H1 (cell line): Measurements from ENCODE around the gene GALP. TPM values are rescaled to one million over a fixed set of nuclear protein-coding genes. Genes with fewer than 3 reads are reported as not detected.

Experiments
- CTCF ChIA-PET: fragments of 300-600 bp; sonication (Branson Sonifier 250); formaldehyde crosslinking; loops from one replicate; lab custom pipeline; 2021; ENCODE audit not compliant: partially characterized antibody; lab: Charles Lee
- POLR2A ChIA-PET: fragments of 300-600 bp; sonication (Branson Sonifier 250); formaldehyde crosslinking; loops from one replicate; lab custom pipeline; 2021; ENCODE audit warnings: inconsistent platforms; ENCODE audit not compliant: partially characterized antibody; lab: Charles Lee
- DNase-seq, 2 experiments: peaks; one replicate each; pipeline versions ENCODE4 v3.0.0 to v3.0.0-alpha.2; 2010 to 2022; ENCODE audit warnings: low spot score in 2 of 2, low read depth in 1 of 2, mixed read lengths in 1 of 2
- FAIRE-seq: peaks from 2 replicates; lab custom pipeline; 2011; peaks lifted over from hg19 to GRCh38; lab: Jason Lieb, UNC
- H2AFZ ChIP-seq: 2 replicates; pipeline ENCODE4 v1.8.1; 2012; ENCODE audit warnings: low read length, inconsistent platforms
- H2AK5ac ChIP-seq: 2 replicates; pipeline ENCODE4 v1.6.1; 2013; ENCODE audit warnings: low read depth, low read length
- H2BK120ac ChIP-seq: replicated peaks from 2 replicates; pipeline ENCODE3; 2013; ENCODE audit warnings: low read depth, low read length, inconsistent platforms
- H2BK12ac ChIP-seq: 2 replicates; pipeline ENCODE4 v1.6.1; 2013; ENCODE audit warnings: low read depth, low read length
- H2BK15ac ChIP-seq: 2 replicates; pipeline ENCODE4 v1.6.1; 2013; ENCODE audit warnings: low read length
- H2BK20ac ChIP-seq: 2 replicates; pipeline ENCODE4 v1.6.1; 2013; ENCODE audit warnings: low read length
- H2BK5ac ChIP-seq: 2 replicates; pipeline ENCODE4 v1.6.1; 2013; ENCODE audit warnings: low read depth, low read length
- H3K14ac ChIP-seq: 2 replicates; pipeline ENCODE4 v1.6.1; 2013; ENCODE audit warnings: inconsistent platforms; ENCODE audit not compliant: insufficient read length
- H3K18ac ChIP-seq: 2 replicates; pipeline ENCODE4 v1.6.1; 2013; ENCODE audit warnings: low read length; ENCODE audit errors: extremely low read depth
- H3K23ac ChIP-seq: 2 replicates; pipeline ENCODE4 v1.6.1; 2013; ENCODE audit warnings: inconsistent platforms; ENCODE audit not compliant: insufficient read length
- H3K23me2 ChIP-seq: 2 replicates; pipeline ENCODE4 v1.6.1; 2013; ENCODE audit warnings: low read depth, low read length
- H3K27ac ChIP-seq: 2 replicates; pipeline ENCODE4 v1.6.1; 2011; ENCODE audit warnings: low read depth, low read length, inconsistent platforms
- H3K27me3 ChIP-seq, 4 experiments: replicated peaks in 1 of 4; 1 replicate in 1 of 4; 2 replicates in 3 of 4; pipeline versions ENCODE4 v1.6.1 to v1.8.1; 2011 to 2013; ENCODE audit warnings: low read length in 3 of 4, mild to moderate bottlenecking in 3 of 4, inconsistent platforms in 2 of 4, mixed read lengths in 2 of 4, moderate library complexity in 1 of 4; ENCODE audit not compliant: control insufficient read depth in 3 of 4, insufficient read depth in 3 of 4; ENCODE audit errors: extremely low read depth in 1 of 4
- H3K36me3 ChIP-seq, 4 experiments: 2 replicates each; pipeline versions ENCODE4 v1.6.1 to v1.8.1; 2011 to 2013; ENCODE audit warnings: mild to moderate bottlenecking in 4 of 4, low read length in 3 of 4, moderate library complexity in 2 of 4, control low read depth in 1 of 4, inconsistent platforms in 1 of 4; ENCODE audit not compliant: insufficient read depth in 4 of 4, control insufficient read depth in 2 of 4
- H3K4ac ChIP-seq: replicated peaks from 2 replicates; pipeline ENCODE3; 2013; ENCODE audit warnings: low read length, low read depth, mixed read lengths, inconsistent platforms; ENCODE audit not compliant: insufficient read length
- H3K4me1 ChIP-seq, 4 experiments: replicated peaks in 1 of 4; 1 replicate in 1 of 4; 2 replicates in 3 of 4; pipeline versions ENCODE4 v1.6.1 to v1.8.1; 2011 to 2013; ENCODE audit warnings: low read length in 3 of 4, inconsistent platforms in 2 of 4, mixed read lengths in 1 of 4; ENCODE audit not compliant: insufficient read depth in 4 of 4, control insufficient read depth in 3 of 4
- H3K4me2 ChIP-seq, 2 experiments: 2 replicates each; pipeline versions ENCODE4 v1.6.1 to v1.8.1; 2011 to 2013; ENCODE audit warnings: low read depth in 2 of 2, low read length in 2 of 2, control low read depth in 1 of 2, inconsistent platforms in 1 of 2, mild to moderate bottlenecking in 1 of 2; ENCODE audit not compliant: insufficient read depth in 1 of 2
- H3K4me3 ChIP-seq, 4 experiments: fragments of 200-600, 300-600 bp in 1 of 4; sonication (generic), shearing (Covaris generic), sonication (Bioruptor Twin) in 1 of 4; 2 replicates each; pipeline versions ENCODE4 v1.5.1 to v1.8.1; 2011 to 2016; ENCODE audit warnings: low read length in 4 of 4, low read depth in 3 of 4, control low read depth in 2 of 4, inconsistent platforms in 2 of 4, mild to moderate bottlenecking in 2 of 4, mixed read lengths in 1 of 4, moderate library complexity in 1 of 4; ENCODE audit not compliant: insufficient read depth in 2 of 4; ENCODE audit errors: extremely low read depth in 1 of 4
- H3K56ac ChIP-seq: replicated peaks from 2 replicates; pipeline ENCODE3; 2013; ENCODE audit warnings: low read depth, mild to moderate bottlenecking, mixed read lengths, low read length, inconsistent platforms; ENCODE audit not compliant: insufficient read length
- H3K79me1 ChIP-seq: 2 replicates; pipeline ENCODE4 v1.6.1; 2013; ENCODE audit warnings: low read depth, low read length, control low read depth
- H3K79me2 ChIP-seq, 2 experiments: 2 replicates each; pipeline versions ENCODE4 v1.6.1 to v1.8.1; 2012 to 2013; ENCODE audit warnings: low read length in 2 of 2, mild to moderate bottlenecking in 2 of 2, inconsistent platforms in 1 of 2; ENCODE audit not compliant: insufficient read depth in 2 of 2, control insufficient read depth in 1 of 2
- H3K9ac ChIP-seq, 4 experiments: replicated peaks in 1 of 4; 1 replicate in 1 of 4; 2 replicates in 3 of 4; pipeline versions ENCODE4 v1.6.1 to v1.8.1; 2011 to 2013; ENCODE audit warnings: low read depth in 3 of 4, low read length in 3 of 4, control low read depth in 2 of 4, mild to moderate bottlenecking in 2 of 4, moderate library complexity in 2 of 4, inconsistent platforms in 1 of 4; ENCODE audit errors: extremely low read depth in 1 of 4
- H3K9me3 ChIP-seq, 2 experiments: 2 replicates each; pipeline versions ENCODE4 v1.6.1 to v1.8.1; 2012 to 2013; ENCODE audit warnings: mild to moderate bottlenecking in 2 of 2, moderate library complexity in 2 of 2, control low read depth in 1 of 2, inconsistent platforms in 1 of 2, low read depth in 1 of 2, low read length in 1 of 2, mixed read lengths in 1 of 2; ENCODE audit not compliant: insufficient read depth in 2 of 2
- H4K20me1 ChIP-seq, 2 experiments: replicated peaks in 1 of 2; 2 replicates each; pipeline versions ENCODE3 to v1.8.1; 2011 to 2013; ENCODE audit warnings: inconsistent platforms in 2 of 2, low read length in 2 of 2, mild to moderate bottlenecking in 1 of 2; ENCODE audit not compliant: insufficient read depth in 2 of 2, control insufficient read depth in 1 of 2
- H4K5ac ChIP-seq: 2 replicates; pipeline ENCODE4 v1.6.1; 2013; ENCODE audit warnings: low read length, low read depth, mixed read lengths, inconsistent platforms; ENCODE audit not compliant: insufficient read length
- H4K8ac ChIP-seq: 2 replicates; pipeline ENCODE4 v1.8.0; 2013; ENCODE audit warnings: mild to moderate bottlenecking, moderate library complexity, low read length, inconsistent platforms; ENCODE audit not compliant: insufficient read depth; ENCODE audit errors: extremely low read depth
- H4K91ac ChIP-seq: replicated peaks from 2 replicates; pipeline ENCODE3; 2013; ENCODE audit warnings: low read length, mixed read lengths, inconsistent platforms; ENCODE audit not compliant: insufficient read length
- CBX5 ChIP-seq: fragments of 300-800, 300-1000 bp; sonication (generic); IDR thresholded peaks from 2 replicates; pipeline ENCODE4 v1.7.1; 2016; ENCODE audit warnings: antibody characterized with exemption, low read length, low read depth
- E2F6 ChIP-seq: IDR thresholded peaks from 2 replicates; pipeline ENCODE4 v1.6.1; 2012; ENCODE audit warnings: inconsistent platforms
- RFX5 ChIP-seq: IDR thresholded peaks from 2 replicates; pipeline ENCODE4 v1.6.1; 2011; ENCODE audit warnings: low read depth, low read length, improper control_type of control experiment, borderline replicate concordance
- TCF12 ChIP-seq: IDR thresholded peaks from 2 replicates; pipeline ENCODE4 v1.6.1; 2011; ENCODE audit warnings: low read depth, mild to moderate bottlenecking, low read length
- WGBS, 2 experiments: shearing (Covaris generic) in 1 of 2; methylation state at CpG; one replicate each; pipeline versions ENCODE4 v1.1.6 to v1.1.7; 2013 to 2015; ENCODE audit warnings: low lambda C conversion rate in 2 of 2, mixed read lengths in 2 of 2, inconsistent platforms in 1 of 2, low coverage in 1 of 2, missing lambda C conversion rate in 1 of 2; ENCODE audit not compliant: insufficient replicate concordance in 2 of 2, insufficient coverage in 1 of 2, insufficient read length in 1 of 2; ENCODE audit errors: extremely low coverage in 1 of 2, missing lambda C conversion rate in 1 of 2; 5-methylcytosine and 5-hydroxymethylcytosine counted together
- polyA plus RNA-seq, 7 experiments: library from polyadenylated mRNA; depleted of rRNA in 3 of 7; stranded (reverse) in 5 of 7; unstranded in 2 of 7; fragments of >200 nt in 5 of 7; fragments of 200-250 nt in 2 of 7; gene quantifications; 1 replicate in 5 of 7; 2 replicates in 1 of 7; 4 replicates in 1 of 7; pipeline versions ENCODE4 v1.2.1 to v1.2.3, GENCODE V29; 2011 to 2013; ENCODE audit warnings: missing spikeins in 2 of 7, mixed read lengths in 2 of 7
- total RNA-seq: library from RNA; stranded (reverse); fragmentation: NEBNext Ultra II Directional; extraction: Animal tissue kit (Norgen Biotek cat#: 25700); gene quantifications from 2 replicates; pipeline ENCODE4 v1.2.1, GENCODE V29; 2021

GALP gene
- total and polyA plus RNA-seq, 2 of the 8 experiments (the other 6 are each of a cell fraction or from before 2014, with no cell fraction given) = 0.14 TPM; not detected in 1

- Histone ChIP-seq H3K23me2 (no peaks in the 10 kb centered on the region), H2BK120ac (no peak overlapping the region), H3K56ac (no peak overlapping the region), H3K27me3 (no peaks in the 10 kb centered on the region), H3K23ac (no peak overlapping the region), H3K18ac (no peak overlapping the region), H2AFZ (no peak overlapping the region), H2BK15ac (no peak overlapping the region), H3K9me3 (no peaks in the 10 kb centered on the region), H3K14ac (no peak overlapping the region), H2BK12ac (no peak overlapping the region), H3K36me3 (peaks cover 0 to 22% (median 7%) of the 10 kb centered on the region in 4 experiments; a peak in 5 of 8 replicates), H4K5ac (no peak overlapping the region), H2BK5ac (no peak overlapping the region), H3K27ac (no peak overlapping the region), H3K4ac (no peak overlapping the region), H3K4me2 (no peak overlapping the region), H3K79me2 (peaks cover 0 to 28% of the 10 kb centered on the region in 2 experiments; a peak in 2 of 4 replicates), H4K8ac (no peak overlapping the region), H4K91ac (no peak overlapping the region), H2AK5ac (no peak overlapping the region), H3K9ac (no peak overlapping the region), H3K4me3 (no peak overlapping the region), H3K4me1 (peaks cover under 1 to 4% (median 3%) of the 10 kb centered on the region in 4 experiments; a peak in 4 of 7 replicates), H2BK20ac (no peak overlapping the region), H4K20me1 (peaks cover 3 to 18% of the 10 kb centered on the region in 2 experiments), H3K79me1 (peaks cover 11% of the 10 kb centered on the region)
- no peak for FAIRE-seq
- TF ChIP-seq E2F6 (no peak), RFX5 (no peak), TCF12 (no peak), CBX5 (no peak)
- ChIA-PET CTCF (interaction anchor here (1.1 kb wide), 2 partner anchors 24 to 67 kb away, joined by 3 to 5 read pairs; no protein-coding TSS in a partner anchor), POLR2A (interaction anchor here (0.7 to 1.8 kb wide), 3 partner anchors 10 to 42 kb away, joined by 3 to 5 read pairs (median 4); no protein-coding TSS in a partner anchor)
- no peak for DNase-seq
- WGBS, 2 experiments = 95% methylated on average over 15 of the region's 15 CpGs; no CpG with 5 or more reads in 1 of the 2 experiments
These were observed 27.7 kb upstream of the GALP start for GRCh38 chr19:56148096-56148495.
